Caki2 (cell line): ENCODE data around the gene MOCOS. TPM values are rescaled to one million over a fixed set of nuclear protein-coding genes. Genes with fewer than 3 reads are reported as not detected.

Source experiments
- DNase-seq: peaks from one replicate; pipeline ENCODE4 v3.0.0-alpha.2; 2015; ENCODE audit warnings: low read depth
- in situ Hi-C: cut with HindIII; loops from 2 replicates; pipeline ENCODE4 v1.10.0; 2016; ENCODE audit warnings: low sequenced_read_pairs, low pct_unique_long_range_greater_than_20kb, mixed read lengths
- total RNA-seq: library from RNA; depleted of rRNA; stranded (reverse); fragments of >200 nt; shearing (Covaris generic); gene quantifications from 2 replicates; pipeline ENCODE4 v1.2.3, GENCODE V29; 2014; ENCODE audit warnings: low replicate concordance

MOCOS gene
- total RNA-seq, 1 experiment from 2014 or later: 10.2 TPM

GRCh38 chr18:36176177-36176584 is 11.1 kb upstream of the MOCOS start:
- in situ Hi-C loops: no loop called here
- DNase-seq: no peak

- in situ Hi-C loops: no loop called here
- DNase-seq: no peak
Observed at GRCh38 chr18:36176711-36177110, 10.6 kb upstream of the MOCOS start.

- no peak for DNase-seq
- in situ Hi-C loops: no loop called here
Observed at GRCh38 chr18:36177913-36178312, 9.4 kb upstream of the MOCOS start.

GRCh38 chr18:36179562-36180355 is 7.5 kb upstream of the MOCOS start:
- in situ Hi-C loops: no loop called here
- no peak for DNase-seq

GRCh38 chr18:36181441-36181840 is 5.9 kb upstream of the MOCOS start:
- in situ Hi-C loops: no loop called here
- DNase-seq: no peak

GRCh38 chr18:36181898-36182506 is 5.3 kb upstream of the MOCOS start:
- DNase-seq: no peak
- in situ Hi-C loops: no loop called here

GRCh38 chr18:36183033-36183432 is 4.3 kb upstream of the MOCOS start:
- DNase-seq: no peak
- in situ Hi-C loops: no loop called here

- in situ Hi-C loops: no loop called here
Observed at GRCh38 chr18:36183987-36184386, 3.3 kb upstream of the MOCOS start.

GRCh38 chr18:36185157-36185556 is 2.1 kb upstream of the MOCOS start:
- in situ Hi-C loops: no loop called here
- no peak for DNase-seq

More at GRCh38 chr18:36183987-36184386, 3.3 kb upstream of the MOCOS start:
- DNase-seq: no peak

GRCh38 chr18:36185901-36186460 is 1.3 kb upstream of the MOCOS start:
- DNase-seq: no peak
- in situ Hi-C loops: no loop called here

- peak; percentile 3 for DNase-seq
- in situ Hi-C loops: no loop called here
Observed at GRCh38 chr18:36186461-36187192, 670 bp upstream of the MOCOS start.

GRCh38 chr18:36187826-36188721 is 777 bp downstream of the MOCOS start:
- peak; percentile 41 for DNase-seq
- in situ Hi-C loops: no loop called here

GRCh38 chr18:36188916-36189315 is 1.6 kb downstream of the MOCOS start:
- in situ Hi-C loops: no loop called here

GRCh38 chr18:36189486-36189885 is 2.2 kb downstream of the MOCOS start:
- DNase-seq: peak; percentile 21

More at GRCh38 chr18:36188916-36189315, 1.6 kb downstream of the MOCOS start:
- DNase-seq: peak; percentile 3

GRCh38 chr18:36191286-36191685 is 4.0 kb downstream of the MOCOS start:
- in situ Hi-C loops: no loop called here
- DNase-seq: no peak

More at GRCh38 chr18:36189486-36189885, 2.2 kb downstream of the MOCOS start:
- in situ Hi-C loops: no loop called here

GRCh38 chr18:36191711-36192110 is 4.4 kb downstream of the MOCOS start:
- in situ Hi-C loops: no loop called here
- no peak for DNase-seq

- DNase-seq: no peak
- in situ Hi-C loops: no loop called here
Observed at GRCh38 chr18:36194600-36195315, 7.5 kb downstream of the MOCOS start.
